ENCODE measurements around the gene RPTOR. TPM values are rescaled to one million over a fixed set of nuclear protein-coding genes. Genes with fewer than 3 reads are reported as not detected.
A peak's percentile ranks its signal among the peaks of the same experiment; 100 is the strongest.

Gene RPTOR
- total and polyA plus RNA-seq, 4 donors = 12.4 to 46.1 (median 29.7) TPM

DNA sequence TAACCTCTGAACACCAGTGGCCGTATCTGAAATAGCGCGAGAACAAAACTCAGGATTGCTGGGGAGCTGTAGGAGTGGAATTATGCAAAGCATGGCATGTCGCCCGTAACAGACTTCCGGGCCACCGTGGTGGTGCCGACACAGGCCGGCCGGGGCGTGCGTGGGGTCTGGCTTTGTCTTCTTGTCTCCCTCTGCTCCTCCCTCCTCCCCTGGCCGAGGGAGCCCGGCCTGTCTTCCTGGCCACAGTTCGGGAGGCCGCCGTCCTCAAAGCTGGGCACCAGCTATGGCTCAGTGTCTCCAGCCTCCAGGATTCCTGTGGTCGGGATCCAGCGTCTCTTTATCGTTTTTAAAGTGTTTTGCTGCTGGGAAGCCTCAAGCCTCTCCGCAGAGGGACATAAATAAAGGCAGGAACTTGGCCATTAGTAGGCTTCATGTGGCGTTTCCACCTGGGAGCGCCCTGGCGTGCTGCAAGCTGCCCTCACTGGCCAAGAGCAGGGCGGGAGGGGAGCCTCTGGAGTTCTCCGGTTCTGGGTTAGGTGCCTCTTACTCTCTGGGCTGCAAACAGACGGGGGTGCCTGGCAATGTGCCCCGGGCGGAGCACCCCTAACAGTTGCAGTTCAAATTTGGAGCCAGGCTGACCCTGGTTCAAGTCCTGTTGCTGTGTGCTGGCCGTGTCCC, 46.3 kb upstream of the RPTOR start:
- no peak overlapping the region for H3K4me3 ChIP-seq
- TF ChIP-seq, protein P1, sequence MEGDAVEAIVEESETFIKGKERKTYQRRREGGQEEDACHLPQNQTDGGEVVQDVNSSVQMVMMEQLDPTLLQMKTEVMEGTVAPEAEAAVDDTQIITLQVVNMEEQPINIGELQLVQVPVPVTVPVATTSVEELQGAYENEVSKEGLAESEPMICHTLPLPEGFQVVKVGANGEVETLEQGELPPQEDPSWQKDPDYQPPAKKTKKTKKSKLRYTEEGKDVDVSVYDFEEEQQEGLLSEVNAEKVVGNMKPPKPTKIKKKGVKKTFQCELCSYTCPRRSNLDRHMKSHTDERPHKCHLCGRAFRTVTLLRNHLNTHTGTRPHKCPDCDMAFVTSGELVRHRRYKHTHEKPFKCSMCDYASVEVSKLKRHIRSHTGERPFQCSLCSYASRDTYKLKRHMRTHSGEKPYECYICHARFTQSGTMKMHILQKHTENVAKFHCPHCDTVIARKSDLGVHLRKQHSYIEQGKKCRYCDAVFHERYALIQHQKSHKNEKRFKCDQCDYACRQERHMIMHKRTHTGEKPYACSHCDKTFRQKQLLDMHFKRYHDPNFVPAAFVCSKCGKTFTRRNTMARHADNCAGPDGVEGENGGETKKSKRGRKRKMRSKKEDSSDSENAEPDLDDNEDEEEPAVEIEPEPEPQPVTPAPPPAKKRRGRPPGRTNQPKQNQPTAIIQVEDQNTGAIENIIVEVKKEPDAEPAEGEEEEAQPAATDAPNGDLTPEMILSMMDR (IDR thresholded peaks at IDR 0.05; ENCODE audit: control extremely low read depth, extremely low read depth) = no peak
- peaks cover 0 to 17% (median 3%) of the 10 kb centered on the region in 5 donors for H3K4me1 ChIP-seq (ENCODE audit: control insufficient read depth in 5 of 5, insufficient read depth in 5 of 5, low read length in 5 of 5)
- WGBS, 2 donors = 46 to 57% methylated on average over 30 of the region's 30 CpGs
- DNase-seq = peak; percentile 82 to 91 (median 84)
- no peaks in the 10 kb centered on the region for H3K36me3 ChIP-seq (ENCODE audit: control insufficient read depth in 4 of 4, insufficient read depth in 4 of 4, low read length in 4 of 4)
- peaks cover 0 to 2% (median 0%) of the 10 kb centered on the region in 4 donors for H3K9me3 ChIP-seq (ENCODE audit: control insufficient read depth in 4 of 4, insufficient read depth in 3 of 4, low read length in 3 of 4)
- no peak overlapping the region for H3K9ac ChIP-seq (ENCODE audit: insufficient read depth in 1 of 2, low read length in 2 of 2)
- peaks cover 0 to 6% (median 1%) of the 10 kb centered on the region in 3 donors for H3K27me3 ChIP-seq (ENCODE audit: control insufficient read depth in 3 of 3, insufficient read depth in 3 of 3, low read length in 2 of 3)
- H3K27ac ChIP-seq (ENCODE audit: low read depth in 1 of 2, low read length in 1 of 2) = no peak overlapping the region
- ATAC-seq (ENCODE audit: insufficient read depth, low FRiP score) = no peak

DNA sequence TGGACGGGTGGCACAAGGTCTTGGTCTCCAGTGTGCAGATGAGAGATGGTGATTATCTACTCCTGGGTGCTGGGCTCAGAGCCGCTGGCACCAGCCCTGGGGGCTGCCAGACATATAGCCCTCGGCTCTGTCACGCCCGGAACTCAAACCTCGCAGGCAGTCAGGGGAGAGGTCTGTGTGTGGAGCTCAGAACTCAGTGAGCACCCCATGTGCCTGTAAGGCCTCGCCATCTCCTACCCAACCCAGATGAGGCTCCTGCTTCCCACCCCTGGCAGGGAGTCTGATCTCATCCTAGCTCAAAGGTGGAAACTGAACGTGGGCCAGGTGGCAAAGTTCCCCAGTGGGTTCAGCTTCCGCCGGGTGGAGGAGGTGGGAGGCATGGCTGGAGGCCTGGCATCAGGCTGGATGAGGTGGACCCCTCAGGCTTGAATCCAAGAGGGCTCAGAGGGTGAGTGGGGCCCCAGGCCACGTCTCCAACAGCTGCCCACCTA, 45.7 kb upstream of the RPTOR start:
- H3K27ac ChIP-seq (ENCODE audit: low read depth in 1 of 2, low read length in 1 of 2) = no peak overlapping the region
- no peak for ATAC-seq (ENCODE audit: insufficient read depth, low FRiP score)

DNA sequence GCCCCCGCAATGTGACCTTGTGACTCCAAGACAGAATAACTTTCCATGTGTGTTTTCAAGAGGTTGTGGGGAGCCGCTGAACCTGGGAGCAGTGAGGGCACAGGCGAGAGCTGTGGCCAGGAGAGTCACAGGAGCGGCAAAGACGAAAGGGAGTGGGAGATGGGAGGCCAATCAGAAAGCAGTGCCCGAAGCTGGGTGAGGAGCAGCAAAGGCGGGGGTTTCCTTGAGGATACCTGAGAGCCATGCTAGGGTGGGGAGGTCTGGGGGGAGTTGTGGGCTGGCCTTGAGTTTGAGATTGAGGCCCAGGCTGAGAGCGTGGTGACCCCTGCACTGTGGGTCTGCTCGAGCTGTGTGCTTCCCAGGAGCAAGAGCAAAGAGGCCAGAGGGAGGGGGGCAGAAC, 45.1 kb upstream of the RPTOR start:
- 73 to 74% methylated on average over 9 of the region's 9 CpGs for whole genome bisulfite sequencing, 2 donors
- Histone ChIP-seq H3K9me3 (ENCODE audit: control insufficient read depth in 4 of 4, insufficient read depth in 3 of 4, low read length in 3 of 4) (peaks cover 0 to 2% (median 0%) of the 10 kb centered on the region in 4 donors), H3K27ac (ENCODE audit: low read depth in 1 of 2, low read length in 1 of 2) (no peak overlapping the region), H3K36me3 (ENCODE audit: control insufficient read depth in 4 of 4, insufficient read depth in 4 of 4, low read length in 4 of 4) (no peaks in the 10 kb centered on the region), H3K27me3 (ENCODE audit: control insufficient read depth in 3 of 3, insufficient read depth in 3 of 3, low read length in 2 of 3) (peaks cover 0 to 13% (median 0%) of the 10 kb centered on the region in 3 donors), H3K4me3 (no peak overlapping the region), H3K9ac (ENCODE audit: insufficient read depth in 1 of 2, low read length in 2 of 2) (no peak overlapping the region), H3K4me1 (ENCODE audit: control insufficient read depth in 5 of 5, insufficient read depth in 5 of 5, low read length in 5 of 5) (peaks cover 0 to 15% (median 3%) of the 10 kb centered on the region in 5 donors)
- TF ChIP-seq, protein P1 (IDR thresholded peaks at IDR 0.05; ENCODE audit: control extremely low read depth, extremely low read depth) = no peak
- DNase-seq (no peak), ATAC-seq (ENCODE audit: insufficient read depth, low FRiP score) (no peak)

More for the DNA sequence above, 45.7 kb upstream of the RPTOR start:
- TF ChIP-seq, protein P1 (IDR thresholded peaks at IDR 0.05; ENCODE audit: control extremely low read depth, extremely low read depth) = no peak
- no peaks in the 10 kb centered on the region for H3K36me3 ChIP-seq (ENCODE audit: control insufficient read depth in 4 of 4, insufficient read depth in 4 of 4, low read length in 4 of 4)
- no peak for DNase-seq
- no peak overlapping the region for H3K4me3 ChIP-seq
- WGBS, 2 donors = 82 to 84% methylated on average over 11 of the region's 11 CpGs
- H3K27me3 ChIP-seq (ENCODE audit: control insufficient read depth in 3 of 3, insufficient read depth in 3 of 3, low read length in 2 of 3) = peaks cover 0 to 9% (median 0%) of the 10 kb centered on the region in 3 donors
- peaks cover 0 to 2% (median 0%) of the 10 kb centered on the region in 4 donors for H3K9me3 ChIP-seq (ENCODE audit: control insufficient read depth in 4 of 4, insufficient read depth in 3 of 4, low read length in 3 of 4)
- peaks cover 0 to 15% (median 3%) of the 10 kb centered on the region in 5 donors for H3K4me1 ChIP-seq (ENCODE audit: control insufficient read depth in 5 of 5, insufficient read depth in 5 of 5, low read length in 5 of 5)
- no peak overlapping the region for H3K9ac ChIP-seq (ENCODE audit: insufficient read depth in 1 of 2, low read length in 2 of 2)

Measured in lung (tissue), 12 donors.